K562 treated with DMSO at 1 percent for 4 hours (cell line): Measurements from ENCODE around the gene RGS14. TPM values are rescaled to one million over a fixed set of nuclear protein-coding genes. Genes with fewer than 3 reads are reported as not detected.

Experiments used
- total RNA-seq: library from RNA; unstranded; fragments of 300-600 nt; gene quantifications from 2 replicates; pipeline ENCODE4 v1.2.3, GENCODE V29; 2022; ENCODE audit not compliant: insufficient read depth

Gene RGS14, protein sequence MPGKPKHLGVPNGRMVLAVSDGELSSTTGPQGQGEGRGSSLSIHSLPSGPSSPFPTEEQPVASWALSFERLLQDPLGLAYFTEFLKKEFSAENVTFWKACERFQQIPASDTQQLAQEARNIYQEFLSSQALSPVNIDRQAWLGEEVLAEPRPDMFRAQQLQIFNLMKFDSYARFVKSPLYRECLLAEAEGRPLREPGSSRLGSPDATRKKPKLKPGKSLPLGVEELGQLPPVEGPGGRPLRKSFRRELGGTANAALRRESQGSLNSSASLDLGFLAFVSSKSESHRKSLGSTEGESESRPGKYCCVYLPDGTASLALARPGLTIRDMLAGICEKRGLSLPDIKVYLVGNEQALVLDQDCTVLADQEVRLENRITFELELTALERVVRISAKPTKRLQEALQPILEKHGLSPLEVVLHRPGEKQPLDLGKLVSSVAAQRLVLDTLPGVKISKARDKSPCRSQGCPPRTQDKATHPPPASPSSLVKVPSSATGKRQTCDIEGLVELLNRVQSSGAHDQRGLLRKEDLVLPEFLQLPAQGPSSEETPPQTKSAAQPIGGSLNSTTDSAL
- total RNA-seq, result 55.1 and 60.6 TPM in 2 replicates

DNA sequence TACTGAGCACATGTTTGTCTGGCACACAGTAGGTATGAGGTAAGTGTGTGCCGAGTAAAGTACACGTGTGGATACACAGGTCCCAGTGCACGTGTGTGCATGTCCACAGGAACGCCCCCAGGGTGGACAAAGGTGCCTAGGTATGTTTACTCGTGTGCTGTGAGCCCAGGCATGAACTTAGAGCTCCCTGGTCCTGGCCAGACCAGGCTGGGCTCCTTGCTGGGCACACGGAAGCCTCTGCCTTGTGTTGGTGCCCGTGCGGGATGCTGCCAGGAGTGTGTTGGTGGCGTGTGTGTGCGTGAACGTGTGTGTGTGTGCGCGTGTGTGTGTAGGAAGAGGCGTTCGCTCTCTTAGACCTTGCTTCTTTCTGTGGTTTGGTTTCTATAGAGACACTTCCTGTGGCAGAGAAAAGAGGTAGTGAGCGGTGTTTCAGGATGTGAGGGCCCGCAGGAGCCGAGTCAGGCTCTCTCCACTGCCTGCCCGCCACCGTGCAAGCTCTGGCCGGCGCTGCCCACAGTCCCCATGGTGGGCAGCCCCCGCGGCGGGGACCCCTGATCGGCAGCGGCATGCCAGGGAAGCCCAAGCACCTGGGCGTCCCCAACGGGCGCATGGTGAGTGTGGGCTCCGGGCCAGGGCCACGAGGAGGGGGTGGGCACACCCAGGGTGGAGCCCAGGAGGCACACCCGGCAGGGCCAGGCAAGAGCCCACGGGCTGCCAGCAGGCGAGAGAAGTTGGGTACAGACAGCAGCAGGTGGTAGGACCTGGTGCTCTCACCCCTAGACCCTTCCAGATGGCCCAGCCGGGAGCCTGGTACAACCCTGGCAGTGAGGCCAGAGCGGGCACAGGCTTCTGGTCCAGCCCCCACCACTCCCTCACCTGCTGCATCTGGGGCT is at the start of gene RGS14:
RGS14 (plus strand) TSS at position 466 of the 893 bp plus-strand sequence; CDS start at position 567, 101 bp downstream.

DNA sequence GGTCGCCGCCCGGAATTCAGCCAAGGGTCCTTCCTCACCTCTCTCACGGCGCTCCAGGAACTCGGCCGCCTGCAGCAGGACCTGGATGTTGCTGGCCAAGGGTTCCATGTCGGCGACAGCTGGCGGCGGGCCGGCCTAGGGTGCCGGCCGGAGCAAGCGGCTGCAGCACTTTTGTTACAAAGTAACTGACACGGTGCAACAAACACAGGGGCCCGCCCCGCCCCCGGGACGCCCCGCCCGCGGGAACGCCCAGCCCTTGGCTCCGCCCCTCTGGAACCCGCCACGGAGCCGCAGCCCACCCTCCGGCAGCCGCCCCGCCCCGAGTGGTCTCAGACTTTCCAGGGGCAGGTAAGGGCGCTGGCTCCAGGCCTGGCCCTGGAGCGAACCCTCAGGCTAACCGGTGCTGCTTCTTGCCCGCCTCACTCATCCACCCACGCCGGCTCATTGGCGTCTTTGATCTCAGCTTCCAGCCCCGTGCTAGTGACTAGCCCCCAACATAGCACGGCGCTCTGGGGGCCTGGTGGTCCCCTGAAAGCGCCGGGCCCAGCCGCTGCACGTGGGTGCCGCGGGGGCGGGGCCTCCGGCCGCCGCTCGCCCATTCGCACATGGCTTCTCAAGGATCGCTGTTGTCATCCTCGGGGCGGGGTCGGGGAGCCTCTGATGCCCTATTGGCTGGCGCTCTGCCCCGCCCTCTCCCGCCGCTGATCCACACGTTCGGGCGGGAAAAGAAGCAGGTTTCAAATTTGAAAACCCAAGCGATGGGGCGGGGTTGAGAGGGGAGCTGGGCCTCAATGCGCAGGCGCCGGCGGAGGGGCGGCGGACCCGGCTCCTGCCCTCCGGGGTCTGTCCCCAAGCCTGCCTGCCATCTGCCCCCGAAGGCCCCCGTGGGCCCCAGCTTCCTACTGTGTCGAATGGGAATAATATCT is 45.7 kb upstream of the RGS14 start, which contains the start of gene MXD3:
MXD3 (minus strand) TSS at position 176 of the 926 bp plus-strand sequence; CDS start at position 108, 68 bp downstream.

DNA sequence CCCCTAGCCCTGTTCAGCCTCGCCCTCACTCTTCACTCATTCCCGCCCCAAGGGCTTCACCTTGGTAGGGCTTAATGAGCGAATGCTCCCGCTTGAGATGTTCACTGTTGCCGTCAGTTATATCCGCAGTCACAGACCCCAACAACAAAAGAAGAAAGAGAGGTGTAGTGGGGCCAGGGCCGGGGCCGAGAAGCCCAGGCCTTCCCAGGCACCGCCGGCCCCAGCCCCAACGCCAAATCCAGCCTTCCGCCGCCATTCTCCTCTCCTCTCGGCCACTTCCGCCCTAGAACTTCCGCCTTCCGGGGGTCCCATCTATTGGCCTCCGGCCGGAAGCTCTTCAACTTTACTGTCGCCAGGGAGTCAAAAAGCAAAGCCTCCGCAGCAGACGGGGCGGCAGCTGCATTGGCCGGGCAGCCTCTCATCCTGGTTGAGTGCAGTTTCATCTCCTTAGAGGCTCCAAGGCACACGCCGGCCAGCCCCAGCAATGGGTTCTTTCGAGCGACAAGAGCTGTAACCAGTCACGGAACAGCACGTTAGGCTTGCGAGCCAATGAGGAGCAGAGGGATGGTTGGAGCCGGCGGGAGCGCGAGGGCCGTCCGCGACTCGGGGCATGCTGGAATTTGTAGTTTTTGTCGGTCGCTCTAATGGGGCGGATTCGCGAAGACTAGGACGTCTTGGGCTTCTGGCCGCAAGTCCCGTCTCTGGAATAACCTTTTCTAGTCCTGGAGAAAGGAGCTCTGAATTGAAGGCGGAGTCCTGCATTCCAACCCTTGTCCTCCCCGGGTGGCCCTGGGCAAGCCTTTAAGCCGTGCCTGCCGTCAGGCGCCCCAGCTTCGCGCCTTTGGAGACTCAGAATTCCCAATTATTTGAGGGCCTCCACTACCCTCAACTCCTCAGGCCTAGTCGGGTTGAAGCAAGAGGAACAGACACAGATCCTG is 6.1 kb upstream of the RGS14 start, which contains the start of gene LMAN2:
LMAN2 (minus strand) TSS at position 277 of the 938 bp plus-strand sequence; CDS start at position 256, 21 bp downstream.

DNA sequence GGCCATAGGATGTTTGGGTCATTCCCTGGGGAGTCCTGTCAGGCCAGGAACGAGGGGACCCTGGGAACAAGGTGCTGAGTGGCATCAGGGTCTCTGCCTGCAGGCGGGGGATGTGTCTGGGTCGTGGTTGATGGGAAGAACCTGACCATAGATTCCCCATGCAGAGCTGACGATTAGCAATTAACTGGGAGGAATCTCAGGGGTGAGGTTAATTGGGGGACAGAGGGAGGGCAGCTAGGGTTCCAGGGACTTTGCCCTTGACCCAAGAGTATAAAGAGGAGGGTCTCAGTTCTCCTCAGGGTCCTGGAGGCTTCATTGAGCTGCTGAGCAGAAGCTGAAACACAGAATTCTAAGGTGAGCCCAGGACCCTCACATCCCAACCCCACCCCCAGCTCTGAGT is 26.4 kb downstream of the RGS14 start, which contains the start of gene SLC34A1:
SLC34A1 (plus strand) TSS at position 301 of the 400 bp plus-strand sequence. CDS start 1,308 bp downstream, outside the sequence.

DNA sequence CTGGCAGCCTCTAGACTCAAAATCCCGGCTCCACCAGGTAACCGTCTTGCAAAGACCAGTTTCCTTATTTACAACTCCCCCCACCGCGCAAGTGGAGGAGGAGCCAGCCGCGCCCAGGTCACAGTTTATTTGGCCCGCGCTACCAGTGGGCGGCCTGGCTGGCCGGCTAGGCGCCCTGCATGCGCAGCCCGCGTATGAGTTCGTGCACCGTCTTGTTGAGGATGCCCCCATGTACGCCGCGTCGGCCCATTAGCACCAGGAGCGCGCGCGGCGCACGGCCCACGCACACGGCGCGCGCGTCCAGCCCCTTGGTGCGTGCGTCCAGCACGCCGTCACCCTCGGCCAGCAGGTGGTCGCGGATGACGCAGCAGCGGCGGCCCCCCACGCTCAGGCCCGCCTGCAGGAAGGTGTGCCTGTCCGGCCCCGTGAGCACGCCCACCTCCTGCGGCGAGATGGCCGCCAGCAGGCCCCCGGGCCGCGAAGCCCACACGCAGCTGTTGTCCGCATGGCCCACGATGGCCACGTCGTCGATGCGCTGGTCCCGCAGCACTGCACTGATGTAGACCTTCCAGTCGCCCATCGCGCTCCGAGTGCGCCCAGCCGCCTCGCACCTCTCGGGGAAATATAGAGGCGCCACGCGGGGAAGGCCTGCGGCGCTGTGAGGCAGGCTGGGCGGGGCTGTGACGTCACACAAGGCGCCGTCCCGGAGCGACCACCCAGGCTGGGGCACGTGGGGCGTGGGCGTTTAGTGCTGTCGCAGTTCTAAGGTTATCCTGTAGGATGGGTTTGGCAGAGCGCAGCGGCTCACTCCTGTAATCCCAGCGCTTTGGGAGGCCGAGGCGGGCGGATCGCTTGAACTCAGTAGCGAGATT is 42.5 kb downstream of the RGS14 start, which contains the start of gene PFN3:
PFN3 (minus strand) TSS at position 665 of the 872 bp plus-strand sequence; CDS start at position 580, 85 bp downstream.

DNA sequence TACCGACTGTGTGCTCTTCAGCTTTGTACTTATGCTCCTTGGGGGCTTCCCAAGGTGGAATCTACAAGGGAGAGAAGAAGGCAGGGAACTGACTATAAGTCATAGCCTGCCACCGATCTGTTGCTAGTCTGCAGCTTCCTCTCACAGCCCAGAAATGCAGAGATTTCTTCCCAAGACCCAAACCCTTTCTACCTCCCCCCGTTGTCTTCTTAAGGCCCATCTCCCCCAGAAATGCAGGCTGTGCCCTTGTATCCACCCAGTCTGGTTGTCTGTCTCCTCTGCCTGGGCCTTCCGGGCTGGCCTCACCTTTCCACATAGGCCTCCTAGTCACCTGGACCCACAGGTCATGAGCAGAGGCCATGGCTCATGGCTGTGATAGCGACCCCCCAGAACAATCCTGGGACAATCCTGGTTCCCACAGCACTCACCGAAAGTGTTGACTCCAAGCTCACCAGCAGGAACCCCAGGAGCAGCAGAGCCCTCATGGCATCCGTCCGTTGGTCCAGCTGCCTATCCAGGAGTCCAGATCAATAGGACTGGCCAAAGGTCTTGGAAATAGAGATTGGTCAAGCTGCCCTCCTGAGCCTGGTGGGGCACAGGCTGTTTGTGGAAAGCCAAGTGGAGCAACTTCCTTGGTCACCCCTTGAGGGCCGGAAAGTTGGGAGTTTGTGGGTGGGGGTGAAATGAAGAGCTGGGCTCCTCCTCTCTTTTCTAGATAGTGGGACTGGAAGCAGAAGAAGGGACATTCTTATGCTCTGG is 51.5 kb downstream of the RGS14 start, which contains the start of gene F12:
F12 (minus strand) TSS at position 522 of the 759 bp plus-strand sequence; CDS start at position 485, 37 bp downstream.

Other genes with a start within 250 kb of the RGS14 start
- gene NSD1, start 224.2 kb upstream of the RGS14 start, total RNA-seq, result 10.2 and 13.0 TPM in 2 replicates
- 62.2 and 65.3 TPM in 2 replicates for gene RAB24, start 54.2 kb upstream of the RGS14 start, total RNA-seq
- gene PRELID1, start 54.1 kb upstream of the RGS14 start, total RNA-seq, result 227 and 280 TPM in 2 replicates
- 21.6 and 36.2 TPM in 2 replicates for gene MXD3, start 46.0 kb upstream of the RGS14 start, total RNA-seq
- 298 and 335 TPM in 2 replicates for gene LMAN2, start 6.3 kb upstream of the RGS14 start, total RNA-seq
- gene SLC34A1, start 26.5 kb downstream of the RGS14 start, total RNA-seq, result not detected in 2 replicates
- not detected in 2 replicates for gene PFN3, start 42.7 kb downstream of the RGS14 start, total RNA-seq
- 12.2 and 12.7 TPM in 2 replicates for gene F12, start 51.6 kb downstream of the RGS14 start, total RNA-seq
- 65.2 and 66.7 TPM in 2 replicates for gene GRK6, start 68.8 kb downstream of the RGS14 start, total RNA-seq
- 8.7 and 12.3 TPM in 2 replicates for gene PRR7, start 88.9 kb downstream of the RGS14 start, total RNA-seq
- 42.5 and 57.4 TPM in 2 replicates for gene DBN1, start 115.7 kb downstream of the RGS14 start, total RNA-seq
- 109 and 111 TPM in 2 replicates for gene PDLIM7, start 139.7 kb downstream of the RGS14 start, total RNA-seq
- gene DOK3, start 151.9 kb downstream of the RGS14 start, total RNA-seq, result 17.6 and 19.9 TPM in 2 replicates
- gene DDX41, start 159.0 kb downstream of the RGS14 start, total RNA-seq, result 102 and 110 TPM in 2 replicates
- gene FAM193B, start 196.6 kb downstream of the RGS14 start, total RNA-seq, result 20.5 and 32.3 TPM in 2 replicates
- gene TMED9, start 234.3 kb downstream of the RGS14 start, total RNA-seq, result 353 and 384 TPM in 2 replicates
- gene B4GALT7, start 242.2 kb downstream of the RGS14 start, total RNA-seq, result 15.8 and 16.2 TPM in 2 replicates